Lower leg skin (tissue), 3 donors: ENCODE measurements around the gene CDC42.

ENCODE experiments used
- POLR2A ChIP-seq, 2 donors: fragments of 450-650 bp; IDR thresholded peaks; one replicate each; pipeline ENCODE4 v1.6.1; 2016 to 2017; ENCODE audit warnings: antibody characterized with exemption in 2 of 2, mild to moderate bottlenecking in 1 of 2, moderate library complexity in 1 of 2
- TF ChIP-seq, protein P1 (sequence below), 3 donors: fragments of 450-650 bp; IDR thresholded peaks; one replicate each; pipeline ENCODE4 v1.5.1; 2016; ENCODE audit warnings: antibody characterized with exemption in 3 of 3, mild to moderate bottlenecking in 3 of 3, moderate library complexity in 2 of 3

- no peak for TF ChIP-seq POLR2A (IDR thresholded peaks at IDR 0.05)
- TF ChIP-seq, protein P1, sequence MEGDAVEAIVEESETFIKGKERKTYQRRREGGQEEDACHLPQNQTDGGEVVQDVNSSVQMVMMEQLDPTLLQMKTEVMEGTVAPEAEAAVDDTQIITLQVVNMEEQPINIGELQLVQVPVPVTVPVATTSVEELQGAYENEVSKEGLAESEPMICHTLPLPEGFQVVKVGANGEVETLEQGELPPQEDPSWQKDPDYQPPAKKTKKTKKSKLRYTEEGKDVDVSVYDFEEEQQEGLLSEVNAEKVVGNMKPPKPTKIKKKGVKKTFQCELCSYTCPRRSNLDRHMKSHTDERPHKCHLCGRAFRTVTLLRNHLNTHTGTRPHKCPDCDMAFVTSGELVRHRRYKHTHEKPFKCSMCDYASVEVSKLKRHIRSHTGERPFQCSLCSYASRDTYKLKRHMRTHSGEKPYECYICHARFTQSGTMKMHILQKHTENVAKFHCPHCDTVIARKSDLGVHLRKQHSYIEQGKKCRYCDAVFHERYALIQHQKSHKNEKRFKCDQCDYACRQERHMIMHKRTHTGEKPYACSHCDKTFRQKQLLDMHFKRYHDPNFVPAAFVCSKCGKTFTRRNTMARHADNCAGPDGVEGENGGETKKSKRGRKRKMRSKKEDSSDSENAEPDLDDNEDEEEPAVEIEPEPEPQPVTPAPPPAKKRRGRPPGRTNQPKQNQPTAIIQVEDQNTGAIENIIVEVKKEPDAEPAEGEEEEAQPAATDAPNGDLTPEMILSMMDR (IDR thresholded peaks at IDR 0.05), result no peak
Measured at GRCh38 chr1:22089787-22090186, 37.3 kb downstream of the CDC42 start.
